HG03060 (cell line): ENCODE measurements around the gene ENTPD1.

Experiments
- ATAC-seq: cut with Tn5 transposase; IDR thresholded peaks from one replicate; pipeline ENCODE4 v1.9.1; 2021; ENCODE audit warnings: low read depth, moderate number of reproducible peaks; ENCODE audit not compliant: unreplicated experiment

Gene ENTPD1

GRCh38 chr10:95821720-95822119, 65.8 kb downstream of the ENTPD1 start:
- no peak for ATAC-seq

- ATAC-seq: no peak
Observed at GRCh38 chr10:95830044-95830443, 74.1 kb downstream of the ENTPD1 start.

GRCh38 chr10:95831076-95831475, 75.1 kb downstream of the ENTPD1 start:
- no peak for ATAC-seq

GRCh38 chr10:95831515-95831914, 75.6 kb downstream of the ENTPD1 start:
- ATAC-seq: no peak

- ATAC-seq: peak; percentile 66
Observed at GRCh38 chr10:95832216-95833041, 76.5 kb downstream of the ENTPD1 start.

- no peak for ATAC-seq
Observed at GRCh38 chr10:95833042-95833610, 77.2 kb downstream of the ENTPD1 start.

GRCh38 chr10:95834406-95834805, 78.4 kb downstream of the ENTPD1 start:
- ATAC-seq: no peak

GRCh38 chr10:95835149-95835860, 79.3 kb downstream of the ENTPD1 start:
- ATAC-seq: no peak

GRCh38 chr10:95835911-95836310, 79.9 kb downstream of the ENTPD1 start:
- ATAC-seq: no peak

GRCh38 chr10:95836610-95837355, 80.8 kb downstream of the ENTPD1 start:
- no peak for ATAC-seq

- ATAC-seq: peak; percentile 4
Observed at GRCh38 chr10:95837356-95837776, 81.4 kb downstream of the ENTPD1 start.

- ATAC-seq: peak; percentile 38
Observed at GRCh38 chr10:95837783-95838182, 81.8 kb downstream of the ENTPD1 start.

GRCh38 chr10:95840121-95840520, 84.2 kb downstream of the ENTPD1 start:
- ATAC-seq: no peak

GRCh38 chr10:95840681-95841080, 84.7 kb downstream of the ENTPD1 start:
- no peak for ATAC-seq

- ATAC-seq: no peak
Observed at GRCh38 chr10:95841661-95842498, 85.9 kb downstream of the ENTPD1 start.

GRCh38 chr10:95845411-95845810, 89.4 kb downstream of the ENTPD1 start:
- ATAC-seq: no peak

GRCh38 chr10:95847007-95847406, 91.0 kb downstream of the ENTPD1 start:
- no peak for ATAC-seq

GRCh38 chr10:95848841-95849240, 92.9 kb downstream of the ENTPD1 start:
- ATAC-seq: no peak

GRCh38 chr10:95850791-95851190, 94.8 kb downstream of the ENTPD1 start:
- ATAC-seq: no peak
